ENCODE data around the gene STPG4. TPM values are rescaled to one million over a fixed set of nuclear protein-coding genes. Genes with fewer than 3 reads are reported as not detected.

STPG4 gene
- total RNA-seq, 1 donor from 2014 or later: 2.9 TPM

GRCh38 chr2:47097563-47097962, 57.5 kb downstream of the STPG4 start:
- Histone ChIP-seq H3K27ac (no peak overlapping the region), H3K27me3 (no peaks in the 10 kb centered on the region), H3K36me3 (no peaks in the 10 kb centered on the region), H3K9me3 (no peaks in the 10 kb centered on the region), H3K4me1 (no peaks in the 10 kb centered on the region), H3K4me3 (no peak overlapping the region)
- peak in 1 of 2 donors; percentile 25 for DNase-seq (ENCODE audit: extremely low spot score in 2 of 2)
- intact Hi-C loops (cut with DNase I): no loop called here
- TF ChIP-seq POLR2AphosphoS5 (IDR thresholded peaks at IDR 0.05; ENCODE audit: insufficient read depth in 1 of 2, low read depth in 1 of 2) (no peak), POLR2A (IDR thresholded peaks at IDR 0.05) (no peak)
- TF ChIP-seq, protein P1, sequence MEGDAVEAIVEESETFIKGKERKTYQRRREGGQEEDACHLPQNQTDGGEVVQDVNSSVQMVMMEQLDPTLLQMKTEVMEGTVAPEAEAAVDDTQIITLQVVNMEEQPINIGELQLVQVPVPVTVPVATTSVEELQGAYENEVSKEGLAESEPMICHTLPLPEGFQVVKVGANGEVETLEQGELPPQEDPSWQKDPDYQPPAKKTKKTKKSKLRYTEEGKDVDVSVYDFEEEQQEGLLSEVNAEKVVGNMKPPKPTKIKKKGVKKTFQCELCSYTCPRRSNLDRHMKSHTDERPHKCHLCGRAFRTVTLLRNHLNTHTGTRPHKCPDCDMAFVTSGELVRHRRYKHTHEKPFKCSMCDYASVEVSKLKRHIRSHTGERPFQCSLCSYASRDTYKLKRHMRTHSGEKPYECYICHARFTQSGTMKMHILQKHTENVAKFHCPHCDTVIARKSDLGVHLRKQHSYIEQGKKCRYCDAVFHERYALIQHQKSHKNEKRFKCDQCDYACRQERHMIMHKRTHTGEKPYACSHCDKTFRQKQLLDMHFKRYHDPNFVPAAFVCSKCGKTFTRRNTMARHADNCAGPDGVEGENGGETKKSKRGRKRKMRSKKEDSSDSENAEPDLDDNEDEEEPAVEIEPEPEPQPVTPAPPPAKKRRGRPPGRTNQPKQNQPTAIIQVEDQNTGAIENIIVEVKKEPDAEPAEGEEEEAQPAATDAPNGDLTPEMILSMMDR (IDR thresholded peaks at IDR 0.05): no peak

DNA sequence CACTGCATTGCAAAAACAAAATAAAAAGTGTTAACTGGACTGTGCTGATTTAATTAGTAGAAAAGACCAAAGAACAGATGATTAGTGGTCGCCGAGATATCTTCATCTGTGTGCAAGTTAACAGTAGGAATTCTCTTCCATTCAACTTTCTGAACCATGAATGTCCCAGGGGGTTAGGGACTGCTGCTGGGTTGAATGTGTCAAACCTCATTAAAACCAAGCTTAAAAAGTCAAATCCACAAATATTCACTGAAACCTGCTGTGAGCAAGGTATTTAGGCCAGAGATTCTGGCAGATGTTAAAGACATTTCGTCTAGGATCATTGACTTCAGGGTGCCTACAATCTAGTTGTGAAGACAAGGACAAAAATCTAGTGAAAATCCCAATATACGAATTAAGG, 58.7 kb downstream of the STPG4 start:
- no peaks in the 10 kb centered on the region for H3K27me3 ChIP-seq
- no peak for TF ChIP-seq POLR2AphosphoS5 (IDR thresholded peaks at IDR 0.05; ENCODE audit: insufficient read depth in 1 of 2, low read depth in 1 of 2)
- no peak for TF ChIP-seq POLR2A (IDR thresholded peaks at IDR 0.05)
- TF ChIP-seq, protein P1 (IDR thresholded peaks at IDR 0.05): no peak
- H3K36me3 ChIP-seq: no peaks in the 10 kb centered on the region
- DNase-seq (ENCODE audit: extremely low spot score in 2 of 2): peak in 1 of 2 donors; percentile 29
- no peak overlapping the region for H3K27ac ChIP-seq
- H3K9me3 ChIP-seq: no peaks in the 10 kb centered on the region
- H3K4me1 ChIP-seq: no peaks in the 10 kb centered on the region
- H3K4me3 ChIP-seq: no peak overlapping the region
- intact Hi-C loops (cut with DNase I): no loop called here

GRCh38 chr2:47095349-47096020, 59.6 kb downstream of the STPG4 start:
- TF ChIP-seq POLR2AphosphoS5 (IDR thresholded peaks at IDR 0.05; ENCODE audit: insufficient read depth in 1 of 2, low read depth in 1 of 2) (no peak), POLR2A (IDR thresholded peaks at IDR 0.05) (no peak)
- TF ChIP-seq, protein P1 (IDR thresholded peaks at IDR 0.05): no peak
- DNase-seq (ENCODE audit: extremely low spot score in 2 of 2): peak in 1 of 2 donors; percentile 75
- intact Hi-C loops (cut with DNase I): no loop called here
- H3K4me3 ChIP-seq: no peak overlapping the region
- H3K27ac ChIP-seq: no peak overlapping the region
- H3K27me3 ChIP-seq: no peaks in the 10 kb centered on the region
- no peaks in the 10 kb centered on the region for H3K4me1 ChIP-seq
- H3K9me3 ChIP-seq: no peaks in the 10 kb centered on the region
- no peaks in the 10 kb centered on the region for H3K36me3 ChIP-seq

GRCh38 chr2:47094511-47095142, 60.5 kb downstream of the STPG4 start:
- H3K4me1 ChIP-seq: no peaks in the 10 kb centered on the region
- H3K4me3 ChIP-seq: no peak overlapping the region
- H3K9me3 ChIP-seq: no peaks in the 10 kb centered on the region
- no peak for TF ChIP-seq POLR2AphosphoS5 (IDR thresholded peaks at IDR 0.05; ENCODE audit: insufficient read depth in 1 of 2, low read depth in 1 of 2)
- no peak for TF ChIP-seq POLR2A (IDR thresholded peaks at IDR 0.05)
- TF ChIP-seq, protein P1 (IDR thresholded peaks at IDR 0.05): no peak
- H3K27me3 ChIP-seq: no peaks in the 10 kb centered on the region
- intact Hi-C loops (cut with DNase I): no loop called here
- peak in 1 of 2 donors; percentile 79 for DNase-seq (ENCODE audit: extremely low spot score in 2 of 2)
- H3K36me3 ChIP-seq: no peaks in the 10 kb centered on the region
- H3K27ac ChIP-seq: no peak overlapping the region

GRCh38 chr2:47093626-47094025, 61.5 kb downstream of the STPG4 start:
- H3K36me3 ChIP-seq: no peaks in the 10 kb centered on the region
- peak in 1 of 2 donors; percentile 67 for DNase-seq (ENCODE audit: extremely low spot score in 2 of 2)
- peaks cover 7% of the 10 kb centered on the region for H3K4me1 ChIP-seq
- no peaks in the 10 kb centered on the region for H3K27me3 ChIP-seq
- H3K4me3 ChIP-seq: no peak overlapping the region
- no peak for TF ChIP-seq POLR2A (IDR thresholded peaks at IDR 0.05)
- no peak for TF ChIP-seq POLR2AphosphoS5 (IDR thresholded peaks at IDR 0.05; ENCODE audit: insufficient read depth in 1 of 2, low read depth in 1 of 2)
- TF ChIP-seq, protein P1 (IDR thresholded peaks at IDR 0.05): no peak
- H3K9me3 ChIP-seq: no peaks in the 10 kb centered on the region
- H3K27ac ChIP-seq: no peak overlapping the region
- intact Hi-C loops (cut with DNase I): no loop called here
